Colon (tissue), 2 donors: Measurements from ENCODE around the gene FAM83G.
"Not testable (repeated sequence)": the region's sequence is repeated elsewhere in the genome, so short reads cannot be mapped to it uniquely, and the experiment has no call there.

Source experiments
- FAIRE-seq: peaks from 2 replicates; lab custom pipeline; 2012; peaks lifted over from hg19 to GRCh38; lab: Jason Lieb, UNC
- donor health status: control.
- donor health status: control.

Gene FAM83G

GRCh38 chr17:19004421-19005136, at the start of gene FAM83G:
Gene FAM83G, minus strand, starts transcription at chr17:19004764. Its CDS starts 723 bp downstream, at chr17:19004041.
- no peak for FAIRE-seq

- FAIRE-seq: not testable (repeated sequence)
Measured at GRCh38 chr17:19048826-19049225, 44.3 kb upstream of the FAM83G start.

GRCh38 chr17:19047510-19047909, 42.9 kb upstream of the FAM83G start:
- not testable (repeated sequence) for FAIRE-seq

- FAIRE-seq: not testable (repeated sequence)
Measured at GRCh38 chr17:19046782-19047375, 42.3 kb upstream of the FAM83G start, which contains the start of gene GRAP. Gene GRAP, minus strand, starts transcription at chr17:19046957. Its CDS starts 31 bp downstream, at chr17:19046926.

GRCh38 chr17:19044643-19045042, 40.1 kb upstream of the FAM83G start:
- FAIRE-seq: not testable (repeated sequence)

- not testable (repeated sequence) for FAIRE-seq
Measured at GRCh38 chr17:19043032-19043431, 38.5 kb upstream of the FAM83G start.

GRCh38 chr17:19042369-19042768, 37.8 kb upstream of the FAM83G start:
- FAIRE-seq: not testable (repeated sequence)

- not testable (repeated sequence) for FAIRE-seq
Measured at GRCh38 chr17:19041871-19042270, 37.3 kb upstream of the FAM83G start.

GRCh38 chr17:19040350-19040749, 35.8 kb upstream of the FAM83G start:
- not testable (repeated sequence) for FAIRE-seq

GRCh38 chr17:19038730-19039129, 34.2 kb upstream of the FAM83G start:
- not testable (repeated sequence) for FAIRE-seq

- FAIRE-seq: not testable (repeated sequence)
Measured at GRCh38 chr17:19038007-19038406, 33.4 kb upstream of the FAM83G start.

- not testable (repeated sequence) for FAIRE-seq
Measured at GRCh38 chr17:19037547-19037946, 33.0 kb upstream of the FAM83G start.

GRCh38 chr17:19036186-19036585, 31.6 kb upstream of the FAM83G start:
- not testable (repeated sequence) for FAIRE-seq

- FAIRE-seq: not testable (repeated sequence)
Measured at GRCh38 chr17:19032377-19032988, 27.9 kb upstream of the FAM83G start.

GRCh38 chr17:19031729-19032128, 27.2 kb upstream of the FAM83G start:
- not testable (repeated sequence) for FAIRE-seq

- not testable (repeated sequence) for FAIRE-seq
Measured at GRCh38 chr17:19030771-19031449, 26.3 kb upstream of the FAM83G start.

GRCh38 chr17:19029740-19030139, 25.2 kb upstream of the FAM83G start:
- FAIRE-seq: not testable (repeated sequence)

- not testable (repeated sequence) for FAIRE-seq
Measured at GRCh38 chr17:19028671-19029070, 24.1 kb upstream of the FAM83G start.

- no peak for FAIRE-seq
Measured at GRCh38 chr17:19024101-19025078, 19.8 kb upstream of the FAM83G start.

- FAIRE-seq: no peak
Measured at GRCh38 chr17:19023209-19023999, 18.8 kb upstream of the FAM83G start.
